ENCODE measurements around the gene IL1R1. TPM values are rescaled to one million over a fixed set of nuclear protein-coding genes. Genes with fewer than 3 reads are reported as not detected.

IL1R1 gene
- total RNA-seq, 1 donor from 2014 or later, result 10.7 TPM

DNA sequence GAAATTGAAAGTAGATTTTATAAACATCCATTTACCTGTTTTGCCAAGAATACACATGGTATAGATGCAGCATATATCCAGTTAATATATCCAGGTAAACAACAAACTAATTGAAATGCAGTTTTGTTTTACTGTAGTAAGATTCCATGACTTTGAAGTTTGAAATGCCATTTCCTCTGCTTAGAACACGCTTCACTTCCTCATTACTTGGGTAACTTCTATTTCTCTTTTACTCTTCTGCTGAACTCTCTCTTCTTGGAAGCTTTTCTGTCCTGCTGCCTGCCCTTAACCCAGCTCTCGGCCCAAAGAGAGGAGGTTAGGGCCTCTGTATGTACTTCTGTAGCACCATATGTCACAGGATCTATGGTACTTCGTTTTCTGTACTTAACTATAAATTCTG, 30.2 kb downstream of the IL1R1 start:
- H3K4me3 ChIP-seq (ENCODE audit: low read depth, low read length), result no peak overlapping the region
- no peak for DNase-seq (ENCODE audit: low read depth)
- TF ChIP-seq, protein P1, sequence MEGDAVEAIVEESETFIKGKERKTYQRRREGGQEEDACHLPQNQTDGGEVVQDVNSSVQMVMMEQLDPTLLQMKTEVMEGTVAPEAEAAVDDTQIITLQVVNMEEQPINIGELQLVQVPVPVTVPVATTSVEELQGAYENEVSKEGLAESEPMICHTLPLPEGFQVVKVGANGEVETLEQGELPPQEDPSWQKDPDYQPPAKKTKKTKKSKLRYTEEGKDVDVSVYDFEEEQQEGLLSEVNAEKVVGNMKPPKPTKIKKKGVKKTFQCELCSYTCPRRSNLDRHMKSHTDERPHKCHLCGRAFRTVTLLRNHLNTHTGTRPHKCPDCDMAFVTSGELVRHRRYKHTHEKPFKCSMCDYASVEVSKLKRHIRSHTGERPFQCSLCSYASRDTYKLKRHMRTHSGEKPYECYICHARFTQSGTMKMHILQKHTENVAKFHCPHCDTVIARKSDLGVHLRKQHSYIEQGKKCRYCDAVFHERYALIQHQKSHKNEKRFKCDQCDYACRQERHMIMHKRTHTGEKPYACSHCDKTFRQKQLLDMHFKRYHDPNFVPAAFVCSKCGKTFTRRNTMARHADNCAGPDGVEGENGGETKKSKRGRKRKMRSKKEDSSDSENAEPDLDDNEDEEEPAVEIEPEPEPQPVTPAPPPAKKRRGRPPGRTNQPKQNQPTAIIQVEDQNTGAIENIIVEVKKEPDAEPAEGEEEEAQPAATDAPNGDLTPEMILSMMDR (conservative IDR thresholded peaks at IDR 0.05; ENCODE audit: low read depth, low read length), result no peak

DNA sequence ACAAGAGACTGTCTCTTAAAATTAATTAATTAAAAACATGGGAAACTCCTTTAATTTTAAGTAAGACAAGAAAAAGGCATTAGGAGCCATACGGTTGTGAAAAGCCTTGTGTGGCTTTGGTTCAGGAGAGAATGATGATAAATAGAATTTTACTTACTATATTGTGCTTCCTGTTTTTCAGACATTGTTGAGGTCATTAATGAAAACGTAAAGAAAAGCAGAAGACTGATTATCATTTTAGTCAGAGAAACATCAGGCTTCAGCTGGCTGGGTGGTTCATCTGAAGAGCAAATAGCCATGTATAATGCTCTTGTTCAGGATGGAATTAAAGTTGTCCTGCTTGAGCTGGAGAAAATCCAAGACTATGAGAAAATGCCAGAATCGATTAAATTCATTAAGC, 33.6 kb downstream of the IL1R1 start:
- TF ChIP-seq, protein P1 (conservative IDR thresholded peaks at IDR 0.05; ENCODE audit: low read depth, low read length), result no peak
- no peak for DNase-seq (ENCODE audit: low read depth)
- H3K4me3 ChIP-seq (ENCODE audit: low read depth, low read length), result no peak overlapping the region

DNA sequence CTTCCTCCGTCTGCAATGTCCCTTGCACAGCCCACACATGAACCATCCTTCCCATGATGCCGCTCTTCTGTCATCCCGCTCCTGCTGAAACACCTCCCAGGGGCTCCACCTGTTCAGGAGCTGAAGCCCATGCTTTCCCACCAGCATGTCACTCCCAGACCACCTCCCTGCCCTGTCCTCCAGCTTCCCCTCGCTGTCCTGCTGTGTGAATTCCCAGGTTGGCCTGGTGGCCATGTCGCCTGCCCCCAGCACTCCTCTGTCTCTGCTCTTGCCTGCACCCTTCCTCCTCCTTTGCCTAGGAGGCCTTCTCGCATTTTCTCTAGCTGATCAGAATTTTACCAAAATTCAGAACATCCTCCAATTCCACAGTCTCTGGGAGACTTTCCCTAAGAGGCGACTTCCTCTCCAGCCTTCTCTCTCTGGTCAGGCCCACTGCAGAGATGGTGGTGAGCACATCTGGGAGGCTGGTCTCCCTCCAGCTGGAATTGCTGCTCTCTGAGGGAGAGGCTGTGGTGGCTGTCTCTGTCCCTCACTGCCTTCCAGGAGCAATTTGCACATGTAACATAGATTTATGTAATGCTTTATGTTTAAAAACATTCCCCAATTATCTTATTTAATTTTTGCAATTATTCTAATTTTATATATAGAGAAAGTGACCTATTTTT, 35.4 kb downstream of the IL1R1 start:
- DNase-seq (ENCODE audit: low read depth), result no peak
- TF ChIP-seq, protein P1 (conservative IDR thresholded peaks at IDR 0.05; ENCODE audit: low read depth, low read length), result no peak
- H3K4me3 ChIP-seq (ENCODE audit: low read depth, low read length), result no peak overlapping the region

DNA sequence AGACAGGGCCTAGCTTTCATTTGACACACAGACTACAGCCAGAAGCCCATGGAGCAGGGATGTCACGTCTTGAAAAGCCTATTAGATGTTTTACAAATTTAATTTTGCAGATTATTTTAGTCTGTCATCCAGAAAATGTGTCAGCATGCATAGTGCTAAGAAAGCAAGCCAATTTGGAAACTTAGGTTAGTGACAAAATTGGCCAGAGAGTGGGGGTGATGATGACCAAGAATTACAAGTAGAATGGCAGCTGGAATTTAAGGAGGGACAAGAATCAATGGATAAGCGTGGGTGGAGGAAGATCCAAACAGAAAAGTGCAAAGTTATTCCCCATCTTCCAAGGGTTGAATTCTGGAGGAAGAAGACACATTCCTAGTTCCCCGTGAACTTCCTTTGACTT, 36.5 kb downstream of the IL1R1 start:
- no peak for DNase-seq (ENCODE audit: low read depth)
- TF ChIP-seq, protein P1 (conservative IDR thresholded peaks at IDR 0.05; ENCODE audit: low read depth, low read length), result no peak
- H3K4me3 ChIP-seq (ENCODE audit: low read depth, low read length), result no peak overlapping the region

DNA sequence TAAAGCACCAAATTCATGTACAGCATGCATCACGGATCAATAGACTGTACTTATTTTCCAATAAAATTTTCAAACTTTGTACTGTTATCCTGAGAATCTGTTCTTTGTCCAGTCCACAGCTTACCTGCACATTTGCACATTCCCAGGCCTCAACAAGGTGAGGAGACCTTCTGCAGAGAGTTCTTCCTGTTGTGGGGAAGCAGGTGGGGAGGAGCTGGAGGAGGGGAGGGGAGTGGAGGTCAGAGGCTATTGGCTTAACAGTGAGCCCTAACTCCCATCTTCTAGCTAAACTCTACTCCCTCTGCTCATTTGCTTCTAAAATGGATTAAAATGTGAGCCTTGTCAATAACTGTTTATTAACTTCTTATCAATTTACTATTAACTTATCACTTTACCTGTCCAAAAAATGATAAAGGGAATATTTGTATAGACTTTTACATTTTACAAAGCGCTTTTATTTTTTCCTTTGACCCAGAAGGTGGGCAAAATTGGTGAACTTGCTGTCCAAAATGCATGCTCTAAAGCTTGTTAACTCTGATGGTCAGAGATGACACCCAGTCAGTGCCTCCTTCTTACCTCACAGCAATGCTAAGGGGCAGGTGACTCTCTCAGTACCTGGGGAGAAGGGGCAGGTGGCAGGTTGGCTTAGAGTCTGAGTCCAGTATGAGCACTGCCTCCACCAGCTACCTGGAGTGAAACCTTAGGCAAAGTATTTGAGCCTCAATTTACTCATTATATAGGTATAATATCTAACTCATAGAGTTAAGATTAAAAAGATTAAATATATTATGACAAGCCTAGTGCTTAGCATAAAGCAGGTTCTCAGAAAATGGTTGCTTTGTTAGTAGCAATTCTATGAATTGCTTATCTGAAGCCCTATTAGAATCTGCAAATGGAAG, 37.5 kb downstream of the IL1R1 start:
- TF ChIP-seq, protein P1 (conservative IDR thresholded peaks at IDR 0.05; ENCODE audit: low read depth, low read length), result no peak
- DNase-seq (ENCODE audit: low read depth), result no peak
- H3K4me3 ChIP-seq (ENCODE audit: low read depth, low read length), result no peak overlapping the region

DNA sequence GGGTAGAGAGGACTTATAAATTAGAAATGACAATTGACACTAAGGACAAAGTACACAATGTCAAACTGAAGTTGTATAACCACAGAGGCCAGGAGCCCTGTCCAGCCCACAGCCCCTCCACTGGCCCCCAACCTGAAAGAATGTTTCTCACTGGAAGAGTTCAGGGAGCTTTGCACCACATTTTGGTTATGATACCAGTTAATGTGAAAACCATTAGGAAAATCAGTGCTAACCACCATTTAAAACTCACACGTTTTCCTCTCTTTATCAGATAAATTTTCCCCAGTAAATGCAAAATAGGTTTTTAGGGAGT, 38.1 kb downstream of the IL1R1 start:
- no peak overlapping the region for H3K4me3 ChIP-seq (ENCODE audit: low read depth, low read length)
- TF ChIP-seq, protein P1 (conservative IDR thresholded peaks at IDR 0.05; ENCODE audit: low read depth, low read length), result no peak
- DNase-seq (ENCODE audit: low read depth), result no peak
